Inflammatory macrophage treated with lipopolysaccharide for 4 hours (primary cell): ENCODE data around the gene ANXA4.
"Not testable (repeated sequence)": the region's sequence is repeated elsewhere in the genome, so short reads cannot be mapped to it uniquely, and the experiment has no call there.

ENCODE experiments used
- DNase-seq: peaks from one replicate; pipeline ENCODE4 v3.0.0-alpha.2; 2020

ANXA4 gene

DNA sequence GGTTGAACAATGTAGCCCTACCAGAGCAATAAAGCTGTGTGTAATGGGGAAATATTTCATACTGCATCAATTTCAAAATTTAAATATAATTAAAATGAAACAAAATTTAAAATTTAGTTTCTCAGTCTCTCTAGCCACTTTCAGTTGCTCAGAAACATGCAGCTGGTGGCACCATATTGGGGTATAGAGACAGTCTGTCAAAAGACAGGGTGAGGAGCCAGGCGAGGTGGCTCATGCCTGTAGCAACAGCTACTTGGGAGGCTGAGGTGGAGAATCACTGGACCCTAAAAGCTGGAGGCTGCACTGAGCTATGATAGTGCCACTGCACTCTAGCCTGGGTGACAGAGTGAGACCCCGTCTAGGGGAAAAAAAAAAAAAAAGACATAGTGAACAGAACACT, 20.1 kb downstream of the ANXA4 start:
- no peak for DNase-seq

DNA sequence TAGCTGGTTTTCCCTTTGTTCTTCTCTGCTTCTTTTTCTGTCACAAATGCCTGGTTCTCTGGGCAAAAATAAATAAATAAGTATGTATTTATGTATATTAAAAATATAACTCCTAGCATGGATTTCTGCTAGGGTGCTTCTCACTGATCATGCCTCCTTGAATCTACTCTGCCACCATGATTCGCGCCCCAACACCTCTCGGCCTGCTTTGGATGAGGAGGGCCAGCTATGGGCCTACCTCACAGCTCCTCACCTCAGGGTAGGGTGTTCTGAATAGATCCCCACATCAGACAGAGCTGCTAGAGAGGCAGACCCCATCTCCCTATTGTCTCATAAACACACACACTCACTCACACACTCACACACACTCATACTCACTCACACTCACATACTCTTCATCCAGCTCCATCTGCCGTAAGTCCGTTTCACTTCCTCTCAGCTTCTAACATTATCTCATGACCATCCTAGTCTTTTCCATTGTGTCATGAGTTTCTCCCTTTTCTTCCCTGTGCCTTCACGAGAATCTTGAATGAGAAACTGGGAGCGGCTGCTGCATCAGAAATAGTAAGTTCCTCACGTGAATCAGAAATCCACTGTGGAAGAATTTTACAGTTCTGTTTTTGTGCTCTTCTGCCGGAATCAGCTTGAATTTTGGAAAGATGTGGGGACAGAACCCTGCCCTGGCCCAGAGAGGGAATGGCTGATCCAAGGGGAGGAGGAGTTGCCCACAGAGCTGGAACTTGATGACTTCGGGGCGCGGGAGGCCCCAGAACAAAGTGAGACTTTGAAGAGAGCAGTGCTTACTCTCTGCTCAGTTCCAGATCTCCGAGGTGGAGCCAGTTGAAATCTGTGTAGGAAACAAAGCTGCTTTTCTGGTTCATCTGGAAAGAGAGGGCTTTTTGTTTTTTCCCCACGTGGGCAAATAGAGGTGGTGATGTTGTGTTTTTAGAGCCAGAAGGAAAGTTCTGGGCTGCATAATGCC, 20.9 kb downstream of the ANXA4 start:
- DNase-seq = peak; percentile 93

DNA sequence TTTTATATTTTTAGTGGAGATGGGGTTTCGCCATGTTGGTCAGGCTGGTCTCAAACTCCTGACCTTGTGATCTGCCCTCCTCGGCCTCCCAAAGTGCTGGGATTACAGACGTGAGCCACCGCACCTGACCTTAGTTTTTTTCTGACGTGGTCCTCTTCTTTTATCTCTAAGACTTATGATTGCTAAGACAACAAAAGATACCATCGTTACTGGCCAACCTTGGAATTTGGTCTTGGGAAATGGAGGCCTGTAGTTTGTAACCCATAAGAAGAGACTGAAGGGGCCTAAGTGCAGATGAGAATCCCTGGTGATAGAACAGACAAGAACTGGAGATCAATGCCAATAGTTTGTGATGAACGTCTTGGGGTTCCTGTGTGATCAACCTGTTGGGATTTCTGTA, 21.9 kb downstream of the ANXA4 start:
- not testable (repeated sequence) for DNase-seq

DNA sequence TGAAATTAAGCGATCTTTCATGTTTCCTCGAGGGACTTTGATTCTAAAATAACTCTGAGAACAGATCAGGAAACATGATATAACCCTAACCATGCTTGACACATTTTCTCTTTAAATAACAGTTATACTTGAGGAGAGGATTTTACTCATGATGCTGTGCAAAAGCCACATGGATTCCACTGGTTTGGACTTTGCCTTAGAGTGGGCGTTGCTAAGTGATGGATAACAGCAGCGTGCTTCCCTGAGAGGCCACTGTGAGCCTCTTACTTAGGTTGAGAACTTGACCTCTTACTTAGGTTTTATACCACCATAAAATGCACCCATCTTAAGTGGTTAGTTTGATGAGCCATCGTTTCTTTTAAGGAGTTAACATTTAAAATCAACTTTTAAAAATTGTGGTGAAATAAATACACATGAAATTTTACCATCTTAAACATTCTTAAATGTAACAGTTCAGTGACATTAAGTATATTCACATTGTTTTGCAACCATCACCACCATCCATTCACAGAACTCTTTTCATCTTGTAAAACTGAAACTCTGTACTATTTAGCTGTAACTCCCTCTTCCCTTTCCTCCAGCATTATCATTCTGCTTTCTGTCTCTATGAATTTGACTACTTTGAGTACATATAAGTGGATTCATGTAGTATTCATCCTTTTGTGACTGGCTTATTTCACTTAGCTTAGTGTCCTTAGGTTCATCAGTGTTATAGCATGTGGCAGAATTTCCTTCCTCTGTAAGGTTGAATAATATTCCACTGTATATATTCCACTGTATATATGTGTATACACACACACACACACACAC, 22.6 kb downstream of the ANXA4 start:
- peak; percentile 76 for DNase-seq

DNA sequence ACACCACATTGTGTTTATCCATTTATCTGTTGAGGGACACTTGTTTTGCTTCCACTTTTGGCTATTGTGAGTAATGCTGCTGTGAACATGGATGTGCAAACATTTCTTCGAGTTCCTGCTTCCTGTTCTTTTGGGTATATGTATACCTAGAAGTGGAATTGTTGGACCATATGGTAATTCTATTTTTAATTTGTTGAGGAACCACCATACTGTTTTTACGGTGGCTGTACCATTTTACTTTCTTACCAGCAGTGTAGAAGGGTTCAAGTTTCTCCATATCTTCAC, 23.1 kb downstream of the ANXA4 start:
- peak; percentile 87 for DNase-seq

DNA sequence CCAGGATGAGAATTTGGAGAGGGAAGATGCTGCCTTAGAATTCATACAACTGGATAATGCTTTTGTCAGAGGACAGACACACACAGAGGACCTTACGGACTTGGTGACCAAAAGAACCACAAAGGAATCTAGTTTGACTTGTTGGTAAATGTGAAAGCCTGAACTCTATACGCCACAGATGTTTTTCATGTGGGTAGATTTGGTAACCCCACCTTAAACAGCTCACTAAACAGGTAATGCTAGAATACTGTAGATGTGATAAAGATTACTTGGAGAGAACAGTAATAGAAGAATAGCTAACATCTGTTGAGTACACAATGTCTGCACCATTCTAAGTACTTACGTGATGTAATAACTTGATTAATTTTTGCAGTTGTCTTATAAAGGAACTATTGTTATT, 24.1 kb downstream of the ANXA4 start:
- no peak for DNase-seq

DNA sequence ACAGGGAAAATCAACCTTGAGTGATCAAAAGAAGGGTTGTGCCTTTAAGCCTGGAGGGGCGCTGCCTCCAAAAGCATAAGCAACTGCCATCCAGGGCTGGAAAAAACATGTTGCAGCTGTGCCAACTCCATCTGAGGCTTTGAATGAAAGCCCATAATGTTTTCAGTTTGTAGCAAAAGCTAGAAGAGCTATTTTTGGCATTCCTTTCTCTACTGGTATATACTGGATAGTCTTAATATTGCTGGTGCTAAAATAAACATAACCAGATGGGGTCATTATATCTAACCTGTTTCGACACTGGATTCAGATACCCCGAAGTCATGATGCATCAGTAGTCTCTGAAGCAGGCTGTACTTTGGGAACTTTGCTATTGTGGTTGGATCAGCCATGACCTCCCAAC, 25.1 kb downstream of the ANXA4 start:
- no peak for DNase-seq

DNA sequence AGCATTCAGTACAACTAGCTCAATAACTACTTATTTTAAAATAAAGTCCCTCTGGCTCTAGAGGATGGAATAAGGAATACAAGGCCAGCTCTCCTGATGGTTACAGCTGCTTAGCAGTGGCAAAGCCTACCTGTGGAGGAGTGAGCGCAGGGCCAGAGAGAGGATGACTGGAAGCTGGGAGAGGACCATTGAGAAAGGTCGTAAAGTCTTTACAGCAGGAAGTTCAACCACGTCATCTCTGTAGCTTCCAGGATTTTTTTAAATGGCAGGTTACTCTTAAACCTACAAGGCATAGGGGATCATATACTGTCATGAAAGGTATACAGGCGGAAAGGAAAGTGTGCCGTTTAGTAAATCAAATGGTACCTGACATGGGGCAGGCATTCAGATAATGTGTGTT, 26.3 kb downstream of the ANXA4 start:
- DNase-seq = no peak

DNA sequence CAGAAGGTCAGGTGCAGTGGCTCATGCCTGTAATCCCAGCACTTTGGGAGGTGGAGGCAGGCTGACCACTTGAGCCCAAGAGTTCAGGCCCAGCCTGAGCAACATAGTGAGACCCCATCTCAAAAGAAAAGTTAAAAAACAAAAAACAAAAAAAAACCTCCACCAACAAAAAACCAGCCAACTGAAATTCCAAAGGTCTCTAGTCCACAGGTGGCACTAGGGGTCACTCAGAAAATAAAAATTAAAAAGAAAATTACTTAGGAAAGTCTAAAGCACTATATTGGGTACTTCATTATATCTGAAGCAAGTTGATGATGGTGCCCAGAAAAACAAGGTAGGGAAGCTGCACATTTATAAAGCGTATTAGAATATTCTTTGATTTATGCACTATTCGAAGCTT, 26.9 kb downstream of the ANXA4 start:
- DNase-seq = no peak

DNA sequence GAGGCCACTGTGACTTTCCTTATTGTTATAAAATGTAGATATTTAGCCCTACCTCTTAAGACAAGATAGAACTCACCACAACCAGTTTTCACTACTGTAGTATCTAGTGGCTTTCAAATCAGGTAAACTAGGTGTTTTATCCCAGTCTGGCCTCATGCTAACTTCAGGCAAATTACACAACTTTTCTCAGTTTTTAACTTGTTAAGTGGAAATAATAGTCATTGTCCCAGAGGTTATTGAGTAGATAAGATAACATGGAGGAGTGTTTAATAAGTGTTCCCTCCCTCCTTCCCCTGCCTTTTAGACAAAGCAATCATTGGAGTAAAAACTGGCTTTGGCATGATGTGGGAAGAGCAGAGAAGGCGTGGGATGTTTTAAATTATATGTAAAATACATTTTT, 27.3 kb downstream of the ANXA4 start:
- DNase-seq = no peak

DNA sequence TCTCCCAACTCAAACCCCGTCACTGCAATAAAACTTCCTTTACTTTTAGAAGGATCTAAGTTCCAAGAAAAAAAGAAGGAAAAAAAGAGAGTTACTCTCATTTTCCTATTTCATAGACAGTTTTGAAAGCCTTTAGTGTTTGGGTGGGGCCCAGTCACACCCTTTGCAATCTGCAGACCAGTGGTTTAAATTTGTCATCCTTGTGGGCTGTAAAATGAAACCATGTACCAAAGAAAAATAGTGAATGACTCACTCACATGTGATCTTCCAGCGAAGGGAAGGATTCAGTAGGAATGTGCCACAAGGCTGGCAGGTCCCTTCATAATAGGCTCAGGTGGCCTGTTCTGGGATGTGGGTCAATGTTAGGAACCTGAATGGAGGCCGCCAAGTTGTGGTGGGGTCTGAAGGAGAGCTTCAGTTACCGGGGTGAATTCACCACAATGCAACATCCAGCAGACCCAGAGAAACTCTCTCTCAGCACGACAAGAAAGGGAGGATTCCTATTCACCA, 28.3 kb downstream of the ANXA4 start:
- DNase-seq = peak; percentile 96

DNA sequence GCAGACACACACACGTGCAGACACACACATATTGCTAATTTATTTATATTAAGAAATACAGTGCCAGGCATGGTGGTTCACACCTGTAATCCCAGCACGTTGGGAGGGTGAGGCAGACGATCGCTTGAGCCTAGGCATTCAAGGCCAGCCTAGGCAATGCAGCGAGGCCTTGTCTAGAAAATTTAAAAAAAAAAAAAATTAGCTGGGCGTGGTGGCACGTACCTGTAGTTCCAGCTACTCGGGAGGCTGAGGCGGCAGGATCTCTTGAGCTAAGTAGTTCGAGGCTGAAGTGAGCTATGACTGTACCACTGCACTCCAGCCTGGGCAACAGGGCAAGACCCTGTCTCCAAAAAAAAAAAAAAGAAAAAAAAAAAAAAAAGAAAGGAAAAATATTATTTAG, 28.8 kb downstream of the ANXA4 start:
- no peak for DNase-seq

DNA sequence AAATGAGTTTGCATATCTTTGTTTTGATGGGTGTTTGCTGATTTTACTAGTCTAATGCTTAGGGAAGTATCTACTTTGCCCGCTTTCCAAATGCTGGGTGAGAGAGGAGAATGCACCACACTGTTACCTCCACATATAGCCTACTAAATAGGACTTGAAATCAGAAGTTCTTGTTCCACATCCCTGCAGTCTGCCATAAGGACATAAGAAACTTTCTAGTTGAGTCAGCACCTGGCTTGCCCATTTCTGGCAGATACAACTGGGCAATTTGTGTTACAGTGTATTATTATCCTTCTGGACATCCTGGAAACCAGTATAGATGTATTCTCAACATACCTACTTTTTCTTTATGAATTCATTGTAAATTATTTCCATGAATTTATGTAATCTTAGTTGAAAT, 29.5 kb downstream of the ANXA4 start:
- DNase-seq = peak; percentile 46

DNA sequence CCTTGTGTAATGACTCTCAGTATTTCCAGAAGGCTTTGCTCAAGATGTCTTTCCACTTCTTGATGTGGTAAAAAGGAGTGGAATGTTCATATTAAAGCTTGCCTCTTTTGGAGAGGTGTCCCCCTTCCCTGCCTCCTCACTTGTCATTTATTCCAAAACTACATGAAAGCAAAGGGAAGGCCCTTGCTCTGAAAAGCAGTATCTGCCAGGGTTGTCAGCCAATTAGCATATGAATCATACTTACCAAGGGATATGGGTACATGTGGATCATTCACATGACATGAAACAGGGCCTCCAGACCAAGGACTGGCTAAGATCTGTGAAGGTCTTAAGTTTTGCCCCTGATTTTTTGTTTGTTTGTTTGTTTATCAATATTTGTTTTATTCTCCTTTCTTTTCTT, 31.3 kb downstream of the ANXA4 start:
- peak; percentile 78 for DNase-seq

DNA sequence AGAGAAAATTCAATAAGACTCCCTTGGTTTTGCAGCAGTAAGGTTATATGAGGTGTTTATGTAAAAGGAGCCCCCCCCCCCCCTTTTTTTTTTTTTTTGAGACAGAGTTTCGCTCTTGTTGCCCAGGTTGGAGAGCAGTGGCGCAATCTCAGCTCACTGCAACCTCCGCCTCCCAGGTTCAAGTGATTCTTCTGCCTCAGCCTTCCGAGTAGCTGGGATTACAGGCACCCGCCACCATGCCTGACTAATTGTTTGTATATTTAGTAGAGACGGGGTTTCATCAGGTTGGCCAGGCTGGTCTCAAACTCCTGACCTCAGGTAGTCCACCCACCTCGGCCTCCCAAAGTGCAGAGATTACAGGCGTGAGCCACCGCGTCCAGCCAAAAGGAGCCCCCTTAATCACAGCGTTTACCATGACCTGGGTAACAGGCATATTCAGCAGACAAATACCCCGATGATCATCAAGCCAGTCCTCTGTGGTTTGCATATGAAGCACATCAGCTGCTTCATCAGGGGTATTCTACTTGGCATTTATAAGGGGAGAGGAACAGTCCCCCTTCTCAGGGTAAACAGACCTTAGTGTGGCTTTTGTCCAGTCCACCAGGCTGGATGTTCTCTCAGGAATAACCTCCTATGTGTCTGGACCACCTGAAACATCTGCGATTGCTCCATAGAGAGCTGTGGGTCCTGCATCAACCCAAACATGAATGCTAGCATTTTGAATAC, 32.5 kb downstream of the ANXA4 start:
- DNase-seq = not testable (repeated sequence)

DNA sequence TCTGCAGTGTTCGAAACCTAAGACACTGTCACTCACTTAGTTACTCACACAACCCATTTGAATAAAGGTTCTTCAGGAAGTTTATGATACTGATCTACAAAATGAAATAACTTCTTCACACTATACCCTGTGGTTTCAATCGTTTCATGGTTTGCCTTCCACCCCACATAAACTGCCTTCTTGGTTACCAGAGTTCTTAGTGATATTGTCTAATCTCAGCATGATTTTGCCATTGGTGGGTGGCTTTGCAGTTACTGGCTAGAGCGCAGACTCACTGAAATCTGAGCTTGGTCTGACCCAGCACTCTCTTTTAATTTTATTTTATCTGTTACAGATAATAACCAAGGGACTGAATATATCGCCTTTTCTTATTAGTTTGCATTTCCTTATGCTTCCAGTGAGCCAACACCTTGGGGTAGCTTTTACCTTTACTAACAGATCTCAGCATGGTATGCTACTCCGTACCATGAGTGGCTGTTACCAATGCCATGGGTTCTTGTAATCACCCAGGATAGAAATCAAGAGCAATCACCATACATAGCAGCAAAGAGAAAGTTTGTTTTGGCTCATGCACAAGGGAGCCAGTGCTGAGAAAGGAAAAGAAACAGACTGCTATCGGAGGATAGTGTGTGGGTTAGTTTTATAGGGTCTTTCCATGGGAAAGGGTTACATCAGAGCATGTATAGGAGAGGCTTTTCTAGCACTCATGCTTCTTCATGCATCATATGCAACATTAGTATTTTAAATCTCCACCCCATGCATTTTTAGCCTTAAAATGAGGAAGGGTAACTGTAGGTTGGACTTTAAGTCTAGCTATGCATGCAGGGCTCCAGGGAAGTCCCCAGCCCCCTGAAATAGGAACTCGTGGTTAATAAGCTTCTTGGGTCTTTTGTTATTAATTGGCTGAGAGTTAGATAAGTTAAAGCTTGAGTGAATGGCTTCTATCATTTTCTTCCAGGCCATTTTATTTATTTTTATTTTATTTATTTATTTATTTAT, 33.3 kb downstream of the ANXA4 start:
- DNase-seq = peak; percentile 77

DNA sequence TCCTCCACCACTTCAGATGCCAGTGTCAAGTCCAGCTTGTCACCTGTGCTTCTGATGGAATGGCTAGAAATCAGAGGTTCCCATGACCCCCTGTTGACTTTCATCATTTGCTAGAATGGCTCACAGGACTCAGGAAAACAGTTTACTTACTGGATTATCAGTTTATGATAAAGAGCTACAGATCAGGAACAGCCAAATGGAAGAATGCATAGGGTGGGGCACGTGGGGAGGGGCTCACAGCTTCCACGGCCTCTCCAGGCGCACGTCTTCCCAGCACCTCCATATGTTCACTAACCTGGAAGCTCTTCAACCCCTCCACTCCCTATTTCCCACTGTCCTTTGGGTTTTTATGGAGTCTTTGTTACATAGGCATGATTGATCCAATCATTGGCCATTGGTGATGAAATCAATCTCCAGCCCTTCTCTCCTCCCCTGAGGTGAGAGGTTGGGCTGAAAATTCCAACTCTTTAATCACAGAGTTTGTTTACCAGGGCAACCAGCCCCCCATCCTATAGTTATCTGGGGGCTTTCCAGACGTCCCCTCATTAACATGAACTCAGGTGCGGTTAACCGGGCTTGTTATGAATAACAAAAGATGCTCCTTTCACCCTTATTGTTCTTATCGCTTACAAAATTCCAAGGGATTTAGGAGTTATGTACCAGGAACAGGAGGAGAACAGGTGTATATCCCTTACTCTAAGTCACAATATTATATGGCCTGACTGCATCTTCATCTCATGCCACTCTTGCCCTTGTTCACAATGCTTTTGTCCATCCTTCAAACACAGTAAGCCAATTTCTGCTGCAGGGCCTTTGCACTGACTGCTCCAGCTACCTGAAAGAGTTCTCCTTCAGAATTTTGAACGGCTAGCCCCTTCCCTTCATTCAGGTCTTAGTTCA, 35.2 kb downstream of the ANXA4 start:
- DNase-seq = no peak

DNA sequence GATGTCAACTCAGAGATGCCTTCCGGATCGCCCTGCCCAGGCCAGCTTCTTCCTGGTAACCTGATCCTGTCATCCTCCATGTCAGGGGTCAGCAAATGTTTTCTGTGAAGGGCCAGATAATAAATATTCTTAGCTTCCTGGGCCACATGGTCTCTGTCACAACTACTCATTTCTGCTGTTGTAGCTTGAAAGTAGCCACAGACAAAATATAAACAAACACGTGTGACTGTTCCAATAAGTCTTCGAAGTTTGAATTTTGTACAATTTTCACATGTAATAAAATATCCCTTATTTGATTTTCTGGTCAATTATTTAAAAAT, 35.8 kb downstream of the ANXA4 start:
- no peak for DNase-seq

DNA sequence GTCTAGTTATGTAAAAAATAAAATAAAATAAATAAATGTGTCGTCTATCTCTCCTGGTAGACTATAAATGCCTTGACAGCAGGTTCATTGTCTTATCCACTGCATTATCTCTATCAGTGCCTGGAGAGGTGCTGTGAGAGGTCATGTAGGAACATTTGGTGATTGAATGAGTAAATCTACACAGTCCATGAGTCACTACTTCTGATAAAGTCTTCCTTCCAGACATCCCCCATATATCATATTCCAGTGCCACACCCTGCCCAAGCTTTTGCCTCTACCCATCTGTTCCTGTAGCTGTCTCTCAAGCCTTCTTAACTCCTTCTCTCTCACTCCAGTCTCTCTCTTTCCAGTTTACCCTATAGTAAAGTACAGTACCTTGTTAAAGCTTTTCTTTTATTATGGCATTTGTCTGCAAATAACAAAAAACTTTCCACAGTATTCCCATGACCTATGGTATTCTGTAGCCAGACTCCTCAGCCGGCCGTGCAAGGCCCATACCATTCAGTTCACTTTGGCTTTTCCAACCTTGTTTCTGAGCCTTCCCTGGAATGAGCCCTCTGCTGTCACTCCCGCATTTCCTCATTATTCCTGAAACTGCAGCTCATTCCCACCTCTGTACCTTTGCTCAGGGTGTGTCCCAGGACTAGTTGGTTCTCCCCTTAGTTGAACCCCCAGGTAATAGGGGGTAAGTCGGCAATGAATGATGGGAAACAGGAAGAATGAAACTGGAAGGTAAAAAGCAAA, 37.5 kb downstream of the ANXA4 start:
- DNase-seq = no peak

DNA sequence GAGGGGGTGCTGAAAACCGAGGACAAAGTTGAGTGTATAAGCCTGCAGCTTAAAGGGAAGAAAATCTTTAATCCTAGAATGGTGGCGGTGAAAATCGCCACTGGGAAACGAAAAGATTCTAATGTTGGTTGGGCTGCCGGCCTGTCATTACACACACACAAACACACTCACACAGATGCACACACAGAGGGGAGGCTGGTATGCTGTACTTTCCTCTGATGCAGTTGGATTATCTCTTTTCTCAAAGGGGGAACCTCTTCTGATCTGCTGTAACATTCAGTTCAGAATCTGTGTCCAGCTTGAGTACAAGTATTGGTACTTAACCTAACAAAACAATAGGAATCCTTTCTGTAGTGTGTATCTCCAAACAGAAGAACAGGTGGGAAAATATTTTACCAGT, 39.0 kb downstream of the ANXA4 start:
- no peak for DNase-seq
